GM19452 (cell line): ENCODE measurements around the gene ZNF407.

ENCODE experiments used
- ATAC-seq: cut with Tn5 transposase; IDR thresholded peaks from one replicate; pipeline ENCODE4 v1.9.1; 2021; ENCODE audit not compliant: unreplicated experiment

ZNF407 gene

GRCh38 chr18:74626049-74626874 lies 28.6 kb downstream of the ZNF407 start:
- ATAC-seq = no peak

- ATAC-seq = no peak
Observed at GRCh38 chr18:74630804-74631203, 33.1 kb downstream of the ZNF407 start.

GRCh38 chr18:74631212-74631611 lies 33.5 kb downstream of the ZNF407 start:
- no peak for ATAC-seq

- ATAC-seq = no peak
Observed at GRCh38 chr18:74631623-74632350, 34.1 kb downstream of the ZNF407 start.

GRCh38 chr18:74632351-74632679 lies 34.6 kb downstream of the ZNF407 start:
- ATAC-seq = no peak

- no peak for ATAC-seq
Observed at GRCh38 chr18:74632856-74633255, 35.2 kb downstream of the ZNF407 start.

- no peak for ATAC-seq
Observed at GRCh38 chr18:74633652-74634352, 36.1 kb downstream of the ZNF407 start.

GRCh38 chr18:74635224-74635975 lies 37.7 kb downstream of the ZNF407 start:
- ATAC-seq = no peak

- no peak for ATAC-seq
Observed at GRCh38 chr18:74637070-74637469, 39.4 kb downstream of the ZNF407 start.

GRCh38 chr18:74638210-74638609 lies 40.5 kb downstream of the ZNF407 start:
- no peak for ATAC-seq

GRCh38 chr18:74644713-74645112 lies 47.0 kb downstream of the ZNF407 start:
- ATAC-seq = no peak

GRCh38 chr18:74645679-74646078 lies 48.0 kb downstream of the ZNF407 start:
- ATAC-seq = no peak

GRCh38 chr18:74651327-74652128 lies 53.9 kb downstream of the ZNF407 start:
- no peak for ATAC-seq

GRCh38 chr18:74652392-74652988 lies 54.8 kb downstream of the ZNF407 start:
- ATAC-seq = no peak

- no peak for ATAC-seq
Observed at GRCh38 chr18:74654638-74655037, 57.0 kb downstream of the ZNF407 start.

GRCh38 chr18:74661008-74661407 lies 63.3 kb downstream of the ZNF407 start:
- ATAC-seq = no peak

- ATAC-seq = no peak
Observed at GRCh38 chr18:74661691-74662090, 64.0 kb downstream of the ZNF407 start.

GRCh38 chr18:74662622-74663021 lies 65.0 kb downstream of the ZNF407 start:
- no peak for ATAC-seq

GRCh38 chr18:74665346-74665745 lies 67.7 kb downstream of the ZNF407 start:
- ATAC-seq = no peak

GRCh38 chr18:74665905-74666304 lies 68.2 kb downstream of the ZNF407 start:
- no peak for ATAC-seq
